AG04450 (cell line): ENCODE data around the gene SLC7A10. TPM values are rescaled to one million over a fixed set of nuclear protein-coding genes. Genes with fewer than 3 reads are reported as not detected.

Source experiments
- CTCF ChIA-PET: fragments of 300-600, 350-600 bp; formaldehyde crosslinking; extraction: SDS; loops from one replicate; lab custom pipeline; 2022; ENCODE audit warnings: antibody characterized with exemption, inconsistent platforms; lab: Charles Lee
- POLR2A ChIA-PET: fragments of 350-600 bp; formaldehyde crosslinking; extraction: SDS; loops from one replicate; lab custom pipeline; 2021; ENCODE audit warnings: antibody characterized with exemption, inconsistent platforms; lab: Yijun Ruan, JAX
- DNase-seq: peaks from one replicate; pipeline ENCODE4 v3.0.0-alpha.2; 2011; ENCODE audit warnings: low read depth, low spot score
- H3K27ac ChIP-seq: one replicate; pipeline ENCODE4 v1.5.1; 2012; ENCODE audit warnings: low read depth, low read length, control low read depth
- H3K27me3 ChIP-seq: one replicate; pipeline ENCODE4 v1.6.0; 2012; ENCODE audit warnings: low read length; ENCODE audit not compliant: control insufficient read depth, insufficient read depth
- H3K4me3 ChIP-seq: 2 replicates; pipeline ENCODE4 v1.5.1; 2011; ENCODE audit warnings: mild to moderate bottlenecking, low read depth, low read length, control low read depth
- H3K9me3 ChIP-seq: 2 replicates; pipeline ENCODE4 v1.5.1; 2012; ENCODE audit warnings: low read length; ENCODE audit not compliant: control insufficient read depth, insufficient read depth
- CTCF ChIP-seq: IDR thresholded peaks from 2 replicates; pipeline ENCODE4 v1.5.1; 2011; ENCODE audit warnings: low read depth, low read length, control low read depth, inconsistent platforms
- polyA plus RNA-seq: library from polyadenylated mRNA; depleted of rRNA; stranded (reverse); fragments of >200 nt; gene quantifications from 2 replicates; pipeline ENCODE4 v1.2.3, GENCODE V29; 2011

The SLC7A10 gene
- polyA plus RNA-seq, 1 experiment: not detected

- DNase-seq: no peak
- POLR2A ChIA-PET: no interaction called here
- no peaks in the 10 kb centered on the region; the same call in 1 of the 2 replicates for H3K9me3 ChIP-seq
- no peak overlapping the region for H3K4me3 ChIP-seq
- no peak for TF ChIP-seq CTCF
- CTCF ChIA-PET: no interaction called here
- no peak overlapping the region for H3K27ac ChIP-seq
- H3K27me3 ChIP-seq: no peaks in the 10 kb centered on the region
These were observed 24.2 kb downstream of the SLC7A10 start for GRCh38 chr19:33201473-33201872.

- DNase-seq: no peak
- no peak overlapping the region for H3K27ac ChIP-seq
- CTCF ChIA-PET: interaction anchor here (0.6 kb wide), 2 partner anchors 9 to 24 kb away, joined by 3 to 8 read pairs; no protein-coding TSS in a partner anchor
- no peak overlapping the region for H3K4me3 ChIP-seq
- no peaks in the 10 kb centered on the region; the same call in 1 of the 2 replicates for H3K9me3 ChIP-seq
- POLR2A ChIA-PET: interaction anchor here (0.7 kb wide), 1 partner anchor 23 kb away, joined by 4 read pairs; no protein-coding TSS in a partner anchor
- no peak for TF ChIP-seq CTCF
- no peaks in the 10 kb centered on the region for H3K27me3 ChIP-seq
These were observed 26.0 kb downstream of the SLC7A10 start for GRCh38 chr19:33199441-33200265.

- Histone ChIP-seq H3K4me3 (no peak overlapping the region), H3K27ac (no peak overlapping the region), H3K9me3 (no peaks in the 10 kb centered on the region; the same call in 1 of the 2 replicates), H3K27me3 (no peaks in the 10 kb centered on the region)
- CTCF ChIA-PET: interaction anchor here (0.5 to 1.0 kb wide), 2 partner anchors 14 to 233 kb away, joined by 3 to 4 read pairs; no protein-coding TSS in a partner anchor
- TF ChIP-seq CTCF: no peak
- POLR2A ChIA-PET: interaction anchor here (0.6 kb wide), 1 partner anchor 69 kb away, joined by 5 read pairs; no protein-coding TSS in a partner anchor
- DNase-seq: no peak
These were observed 27.5 kb downstream of the SLC7A10 start for GRCh38 chr19:33198169-33198568.

GRCh38 chr19:33197591-33198000 lies 28.1 kb downstream of the SLC7A10 start:
- Histone ChIP-seq H3K27ac (no peak overlapping the region), H3K4me3 (no peak overlapping the region), H3K27me3 (no peaks in the 10 kb centered on the region), H3K9me3 (no peaks in the 10 kb centered on the region; the same call in 1 of the 2 replicates)
- ChIA-PET POLR2A (no interaction called here), CTCF (interaction anchor here (2.8 kb wide), 1 partner anchor 13 kb away, joined by 20 read pairs; no protein-coding TSS in a partner anchor)
- TF ChIP-seq CTCF: no peak
- DNase-seq: no peak
